Heart left ventricle (tissue), 16 donors: Measurements from ENCODE around the gene UBD. TPM values are rescaled to one million over a fixed set of nuclear protein-coding genes. Genes with fewer than 3 reads are reported as not detected.

Experiments used
- ATAC-seq, 4 donors: fragments of 200-7000 bp; cut with Tn5 transposase; one replicate each; pipeline ENCODE4 v1.9.1; 2020 to 2022; ENCODE audit warnings: moderate library complexity in 4 of 4, mild to moderate bottlenecking in 3 of 4, moderate number of reproducible peaks in 1 of 4
- DNase-seq, 5 donors: peaks; one replicate each; pipeline ENCODE4 v3.0.0-alpha.2; 2020
- H3K27ac ChIP-seq, 12 donors: fragments of 200-600 bp; sonication (generic) in 4 of 12; one replicate each; pipeline versions ENCODE4 v1.5.0 to v1.8.0; 2016 to 2022; ENCODE audit warnings: mild to moderate bottlenecking in 2 of 12
- H3K27me3 ChIP-seq, 9 donors: fragments of 200-600 bp; sonication (generic) in 2 of 9; one replicate each; pipeline versions ENCODE4 v1.5.1 to v1.8.0; 2016 to 2022; ENCODE audit warnings: mild to moderate bottlenecking in 3 of 9
- H3K36me3 ChIP-seq, 9 donors: fragments of 200-600 bp; sonication (generic) in 2 of 9; one replicate each; pipeline versions ENCODE4 v1.5.0 to v1.8.0; 2018 to 2022; ENCODE audit warnings: mild to moderate bottlenecking in 2 of 9
- H3K4me1 ChIP-seq, 12 donors: fragments of 200-600 bp; sonication (generic) in 4 of 12; one replicate each; pipeline versions ENCODE4 v1.5.0 to v1.8.0; 2016 to 2022; ENCODE audit warnings: mild to moderate bottlenecking in 3 of 12
- H3K4me3 ChIP-seq, 12 donors: fragments of 200-600 bp; sonication (generic) in 4 of 12; one replicate each; pipeline versions ENCODE4 v1.5.0 to v1.8.0; 2017 to 2022; ENCODE audit warnings: mild to moderate bottlenecking in 9 of 12, moderate library complexity in 4 of 12
- H3K9me3 ChIP-seq, 12 donors: fragments of 200-600 bp; sonication (generic) in 4 of 12; one replicate each; pipeline versions ENCODE4 v1.5.0 to v1.8.0; 2016 to 2022; ENCODE audit warnings: mild to moderate bottlenecking in 1 of 12
- POLR2A ChIP-seq, 2 donors: fragments of 450-650 bp; IDR thresholded peaks; one replicate each; pipeline ENCODE4 v1.6.1; 2017; ENCODE audit warnings: antibody characterized with exemption in 2 of 2, mild to moderate bottlenecking in 2 of 2, moderate library complexity in 2 of 2
- WGBS, 4 donors: extraction: QIAGEN DNeasy Blood & Tissue Kit in 2 of 4; methylation state at CpG; one replicate each; pipeline versions ENCODE4 v1.1.5 to v1.1.7; 2013 to 2018; 5-methylcytosine and 5-hydroxymethylcytosine counted together
- intact Hi-C, 10 donors: fragments of 100-400 bp; cut with DNase I; formaldehyde crosslinking; loops; one replicate each; pipeline versions ENCODE4 v1.11.1 to v1.14.2; 2022
- polyA plus RNA-seq, 2 donors: library from polyadenylated mRNA; stranded (reverse); fragments of 200-250 nt; gene quantifications; one replicate each; pipeline ENCODE4 v1.2.3, GENCODE V29; 2013
- total RNA-seq, 9 donors: library from RNA; depleted of rRNA in 2 of 9; stranded (reverse); fragments of >200 nt in 2 of 9; fragmentation: NEBNext Ultra II Directional in 3 of 9; extraction: Animal tissue kit (Norgen Biotek cat#: 25700) in 3 of 9; gene quantifications; one replicate each; pipeline versions ENCODE4 v1.1.0 to v1.2.4, GENCODE V29; 2016 to 2023
- TF ChIP-seq, protein P1 (sequence below), 12 donors: fragments of 200-600 bp; sonication (generic) in 4 of 12; IDR thresholded peaks; one replicate each; pipeline versions ENCODE4 v1.5.0 to v1.8.0; 2018 to 2022; ENCODE audit warnings: antibody characterized with exemption in 12 of 12, mild to moderate bottlenecking in 5 of 12
- donor health status: ischemic (EF 13 %, LVEDD 7.1; RV severe dilation, severe dysfunction).
- donor health status: healthy with polysubstance abuse.
- donor health status: DM: no; HTN: yes; CAD: no.
- donor health status: DM: no; HTN: no; CAD: no.
- donor health status: ischemic (EF 25% LVEDD 6.9; RV normal size, moderate dysfunction).
- donor health status: ischemic (EF 25% LVEDD 5.7; RV mildly dilated, moderate dysfunction).
- donor health status: healthy.
- donor health status: DM: yes; HTN: yes; CAD: no.
- donor health status: ischemic (EF 35%, LVEDD 5.7; RV mildly dilated, moderate dysfunction).
- donor health status: nonischemic (EF 11% LVEDD 7.7; RV severe dilation, severe dysfunction).
- donor health status: DM: yes; HTN: yes; CAD: no.
- donor health status: PGD.
- donor health status: ischemic (EF 29% LVEDD 5.4; RV normal size, mild dysfunction).
- donor health status: nonischemic (EF 23%, LVEDD 6.1; RV moderate dilation, normal function).

Gene UBD
- total and polyA plus RNA-seq, 11 donors: 0.21 to 61.7 (median 5.9) TPM; not detected in 7

DNA sequence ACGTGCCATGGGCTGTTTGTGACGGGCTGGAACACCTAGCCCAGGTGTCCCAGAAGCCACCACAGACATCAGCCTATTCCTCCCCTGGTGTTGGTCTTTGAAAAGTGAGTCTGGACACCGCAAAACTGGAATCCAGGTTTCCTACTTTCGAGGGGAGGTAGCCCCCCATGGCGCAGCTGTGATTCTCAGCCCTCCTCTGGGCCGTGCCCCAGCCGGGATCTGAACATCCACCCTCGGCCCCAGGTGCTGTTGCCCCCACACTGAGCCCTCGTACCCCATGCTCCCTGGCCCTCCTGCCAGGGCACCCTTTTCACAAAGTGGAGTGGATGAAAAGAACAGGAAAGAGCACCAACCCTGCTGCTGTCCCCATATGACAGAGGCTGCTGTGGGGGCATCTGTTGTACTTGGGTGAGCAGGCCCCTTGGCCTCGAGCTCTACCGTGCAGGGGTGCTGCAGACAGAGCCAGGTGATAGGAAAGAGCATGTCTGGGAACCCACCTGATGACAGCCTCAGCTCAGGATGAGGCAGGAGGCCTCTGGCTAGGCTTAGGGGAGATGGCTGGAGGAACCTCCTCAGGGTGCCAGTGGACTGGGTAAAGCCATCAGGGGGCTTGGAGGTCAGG, 53.0 kb downstream of the UBD start:
- DNase-seq: no peak
- Histone ChIP-seq H3K9me3 (no peaks in the 10 kb centered on the region), H3K36me3 (no peaks in the 10 kb centered on the region), H3K4me3 (no peak overlapping the region), H3K27me3 (peaks cover 0 to 8% (median 0%) of the 10 kb centered on the region in 9 donors), H3K4me1 (no peaks in the 10 kb centered on the region), H3K27ac (no peak overlapping the region)
- TF ChIP-seq, protein P1, sequence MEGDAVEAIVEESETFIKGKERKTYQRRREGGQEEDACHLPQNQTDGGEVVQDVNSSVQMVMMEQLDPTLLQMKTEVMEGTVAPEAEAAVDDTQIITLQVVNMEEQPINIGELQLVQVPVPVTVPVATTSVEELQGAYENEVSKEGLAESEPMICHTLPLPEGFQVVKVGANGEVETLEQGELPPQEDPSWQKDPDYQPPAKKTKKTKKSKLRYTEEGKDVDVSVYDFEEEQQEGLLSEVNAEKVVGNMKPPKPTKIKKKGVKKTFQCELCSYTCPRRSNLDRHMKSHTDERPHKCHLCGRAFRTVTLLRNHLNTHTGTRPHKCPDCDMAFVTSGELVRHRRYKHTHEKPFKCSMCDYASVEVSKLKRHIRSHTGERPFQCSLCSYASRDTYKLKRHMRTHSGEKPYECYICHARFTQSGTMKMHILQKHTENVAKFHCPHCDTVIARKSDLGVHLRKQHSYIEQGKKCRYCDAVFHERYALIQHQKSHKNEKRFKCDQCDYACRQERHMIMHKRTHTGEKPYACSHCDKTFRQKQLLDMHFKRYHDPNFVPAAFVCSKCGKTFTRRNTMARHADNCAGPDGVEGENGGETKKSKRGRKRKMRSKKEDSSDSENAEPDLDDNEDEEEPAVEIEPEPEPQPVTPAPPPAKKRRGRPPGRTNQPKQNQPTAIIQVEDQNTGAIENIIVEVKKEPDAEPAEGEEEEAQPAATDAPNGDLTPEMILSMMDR (IDR thresholded peaks at IDR 0.05): no peak
- no peak for TF ChIP-seq POLR2A (IDR thresholded peaks at IDR 0.05)
- intact Hi-C loops: no loop called here
- 61 to 82% (median 72%) methylated on average over 5 to 11 of the region's 11 CpGs for WGBS, 4 donors
- ATAC-seq: peak in 1 of 4 donors; percentile 11

DNA sequence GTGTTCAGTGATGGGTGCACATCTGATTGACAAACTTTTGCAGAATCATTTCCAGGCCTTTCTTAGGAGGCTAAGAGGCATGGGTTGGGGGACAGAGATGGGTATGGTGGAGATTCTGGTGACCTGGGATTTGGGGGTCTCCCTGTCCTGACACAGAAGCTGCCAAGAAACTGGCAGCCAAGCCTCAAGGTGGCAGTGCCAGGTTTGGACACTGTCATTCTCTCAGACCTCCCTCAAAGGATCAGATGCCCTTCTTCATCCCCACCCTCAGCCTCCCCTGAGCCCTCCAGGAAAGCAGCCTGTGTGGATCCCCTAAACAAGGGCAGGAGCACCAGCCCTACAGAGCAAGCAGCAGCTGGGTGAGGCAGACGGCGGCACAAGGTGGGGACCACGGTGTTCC, 53.7 kb downstream of the UBD start:
- intact Hi-C loops: no loop called here

More for the DNA sequence above, 53.7 kb downstream of the UBD start:
- no peak overlapping the region for H3K4me3 ChIP-seq
- H3K4me1 ChIP-seq: no peaks in the 10 kb centered on the region
- DNase-seq (no peak), ATAC-seq (no peak)
- 90 to 97% (median 92%) methylated on average over 3 of the region's 3 CpGs for WGBS, 4 donors
- H3K9me3 ChIP-seq: no peaks in the 10 kb centered on the region
- no peak overlapping the region for H3K27ac ChIP-seq
- H3K36me3 ChIP-seq: no peaks in the 10 kb centered on the region
- peaks cover 0 to 9% (median 0%) of the 10 kb centered on the region in 9 donors for H3K27me3 ChIP-seq
- TF ChIP-seq POLR2A (IDR thresholded peaks at IDR 0.05): no peak
- TF ChIP-seq, protein P1 (IDR thresholded peaks at IDR 0.05): no peak

Other genes starting within 250 kb of the UBD start
- gene OR5V1, start 190.9 kb downstream of the UBD start, total RNA-seq: not detected
- gene OR5V1, start 190.9 kb downstream of the UBD start, polyA plus RNA-seq: not detected
- not detected for gene OR12D3, start 184.4 kb downstream of the UBD start, total RNA-seq
- not detected for gene OR12D3, start 184.4 kb downstream of the UBD start, polyA plus RNA-seq
- not detected for gene OR12D2, start 164.1 kb downstream of the UBD start, total RNA-seq
- gene OR12D2, start 164.1 kb downstream of the UBD start, polyA plus RNA-seq: not detected
- not detected for gene OR12D1, start 144.8 kb downstream of the UBD start, total RNA-seq
- not detected for gene OR12D1, start 144.8 kb downstream of the UBD start, polyA plus RNA-seq
- gene OR10C1, start 120.4 kb downstream of the UBD start, total RNA-seq: not detected
- gene OR10C1, start 120.4 kb downstream of the UBD start, polyA plus RNA-seq: not detected
- gene OR11A1, start 102.7 kb downstream of the UBD start, total RNA-seq: not detected
- gene OR11A1, start 102.7 kb downstream of the UBD start, polyA plus RNA-seq: not detected
- not detected for gene OR2H1, start 102.6 kb downstream of the UBD start, total RNA-seq
- not detected for gene OR2H1, start 102.6 kb downstream of the UBD start, polyA plus RNA-seq
- gene MAS1L, start 71.8 kb downstream of the UBD start, total RNA-seq: not detected
- gene MAS1L, start 71.8 kb downstream of the UBD start, polyA plus RNA-seq: not detected
- gene OR2H2, start 25.4 kb upstream of the UBD start, total RNA-seq: not detected
- gene OR2H2, start 25.4 kb upstream of the UBD start, polyA plus RNA-seq: not detected
- gene GABBR1, start 73.5 kb upstream of the UBD start, total RNA-seq: 10 to 100 TPM; 11.6 to 30.8 (median 18.1) TPM
- 10 to 100 TPM; 11.7 to 25.4 TPM for gene GABBR1, start 73.5 kb upstream of the UBD start, polyA plus RNA-seq
- gene MOG, start 97.4 kb upstream of the UBD start, total RNA-seq: 1 to 10 TPM in 8 of 9 donors, under 1 TPM in 1; 0.50 to 7.4 (median 2.7) TPM
- 1 to 10 TPM in 1 of 2 donors, under 1 TPM in 1; 0.19 to 2.9 TPM for gene MOG, start 97.4 kb upstream of the UBD start, polyA plus RNA-seq
- gene ZFP57, start 121.4 kb upstream of the UBD start, total RNA-seq: 10 to 100 TPM in 1 of 9 donors, 1 to 10 TPM in 1, under 1 TPM in 1, not detected in 6; 0.75 to 18.1 (median 4.8) TPM
- gene ZFP57, start 121.4 kb upstream of the UBD start, polyA plus RNA-seq: under 1 TPM in 1 of 2 donors, not detected in 1; 0.06 TPM
- 100 to 1,000 TPM in 1 of 9 donors, 10 to 100 TPM in 8; 23.1 to 228 (median 34.7) TPM for gene HLA-F, start 163.7 kb upstream of the UBD start, total RNA-seq
- 10 to 100 TPM; 44.2 to 44.6 TPM for gene HLA-F, start 163.7 kb upstream of the UBD start, polyA plus RNA-seq